Fibroblast of mammary gland (primary cell): ENCODE measurements around the gene NT5C1A.

Source experiments
- DNase-seq: peaks from one replicate; pipeline ENCODE4 v3.0.0-alpha.2; 2010; ENCODE audit warnings: low read depth
- H3K4me3 ChIP-seq: 2 replicates; pipeline ENCODE4 v1.5.1; 2011; ENCODE audit warnings: low read depth, mild to moderate bottlenecking, low read length, moderate library complexity; ENCODE audit not compliant: control insufficient read depth
- TF ChIP-seq, protein P1 (sequence below): conservative IDR thresholded peaks from 2 replicates; pipeline ENCODE4 v1.5.1; 2011; ENCODE audit warnings: low read depth, low read length, inconsistent platforms; ENCODE audit not compliant: control insufficient read depth, insufficient read depth

Gene NT5C1A

DNA sequence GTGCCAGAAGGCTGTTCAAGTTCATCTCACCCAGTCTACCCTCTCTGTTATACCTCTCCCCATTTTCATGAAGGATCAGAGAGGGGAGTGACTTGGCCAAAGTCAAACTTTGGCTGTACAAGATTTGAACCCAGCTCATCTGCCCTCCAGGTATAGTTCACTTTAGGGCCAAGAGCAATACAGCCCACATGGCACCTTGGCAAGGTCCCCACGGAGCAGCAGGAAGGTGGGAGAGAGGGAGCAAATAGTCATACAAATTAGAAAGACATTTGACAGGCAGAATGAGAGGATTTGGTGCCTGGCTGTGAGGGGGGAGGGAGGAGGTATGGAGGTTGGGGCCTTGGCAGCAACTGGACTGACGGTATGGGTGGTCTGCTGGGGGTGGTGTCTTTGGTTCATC lies 18.3 kb upstream of the NT5C1A start:
- DNase-seq = no peak
- TF ChIP-seq, protein P1, sequence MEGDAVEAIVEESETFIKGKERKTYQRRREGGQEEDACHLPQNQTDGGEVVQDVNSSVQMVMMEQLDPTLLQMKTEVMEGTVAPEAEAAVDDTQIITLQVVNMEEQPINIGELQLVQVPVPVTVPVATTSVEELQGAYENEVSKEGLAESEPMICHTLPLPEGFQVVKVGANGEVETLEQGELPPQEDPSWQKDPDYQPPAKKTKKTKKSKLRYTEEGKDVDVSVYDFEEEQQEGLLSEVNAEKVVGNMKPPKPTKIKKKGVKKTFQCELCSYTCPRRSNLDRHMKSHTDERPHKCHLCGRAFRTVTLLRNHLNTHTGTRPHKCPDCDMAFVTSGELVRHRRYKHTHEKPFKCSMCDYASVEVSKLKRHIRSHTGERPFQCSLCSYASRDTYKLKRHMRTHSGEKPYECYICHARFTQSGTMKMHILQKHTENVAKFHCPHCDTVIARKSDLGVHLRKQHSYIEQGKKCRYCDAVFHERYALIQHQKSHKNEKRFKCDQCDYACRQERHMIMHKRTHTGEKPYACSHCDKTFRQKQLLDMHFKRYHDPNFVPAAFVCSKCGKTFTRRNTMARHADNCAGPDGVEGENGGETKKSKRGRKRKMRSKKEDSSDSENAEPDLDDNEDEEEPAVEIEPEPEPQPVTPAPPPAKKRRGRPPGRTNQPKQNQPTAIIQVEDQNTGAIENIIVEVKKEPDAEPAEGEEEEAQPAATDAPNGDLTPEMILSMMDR = no peak
- H3K4me3 ChIP-seq = no peak overlapping the region

DNA sequence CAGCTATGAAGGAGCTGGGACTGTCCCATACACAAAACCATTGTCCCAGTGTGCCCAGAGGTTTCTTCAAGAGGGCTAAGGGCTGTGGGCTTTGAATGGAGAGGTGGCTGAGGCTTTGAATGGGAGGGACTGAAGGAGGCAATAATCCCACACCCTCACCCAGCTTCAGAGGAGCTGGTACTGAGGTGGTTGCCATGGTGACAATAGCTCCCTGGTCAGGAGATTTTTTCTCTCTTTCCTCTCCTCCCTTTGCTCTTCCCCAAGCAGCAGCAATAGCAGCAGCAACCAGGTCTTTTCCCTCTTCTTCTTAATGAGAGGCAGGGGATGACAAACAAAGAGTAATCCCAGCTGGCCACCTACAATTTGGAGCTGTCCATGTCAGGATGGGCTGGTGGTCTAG lies 17.7 kb upstream of the NT5C1A start:
- TF ChIP-seq, protein P1 = no peak
- DNase-seq = no peak
- H3K4me3 ChIP-seq = no peak overlapping the region

DNA sequence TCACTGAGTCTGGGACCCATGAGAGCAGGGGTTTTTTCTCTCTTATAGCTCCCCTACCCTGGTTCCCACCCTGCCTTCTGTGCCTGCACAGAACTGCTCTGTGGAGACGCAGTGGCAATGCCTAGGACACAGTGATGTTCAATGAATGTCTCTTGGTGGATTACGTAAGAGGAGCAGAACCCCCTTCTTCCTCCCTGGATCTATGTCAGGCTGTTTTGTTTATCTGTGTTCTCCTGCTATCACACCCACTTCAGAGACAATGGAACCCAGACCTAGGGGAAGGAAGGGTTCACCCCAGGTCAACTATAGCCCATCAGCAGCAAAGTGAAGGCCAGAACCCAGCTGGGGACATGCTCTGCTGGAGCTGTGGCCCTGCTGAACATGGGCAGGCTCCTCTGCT lies 17.3 kb upstream of the NT5C1A start:
- no peak overlapping the region for H3K4me3 ChIP-seq
- DNase-seq = no peak
- TF ChIP-seq, protein P1 = no peak

DNA sequence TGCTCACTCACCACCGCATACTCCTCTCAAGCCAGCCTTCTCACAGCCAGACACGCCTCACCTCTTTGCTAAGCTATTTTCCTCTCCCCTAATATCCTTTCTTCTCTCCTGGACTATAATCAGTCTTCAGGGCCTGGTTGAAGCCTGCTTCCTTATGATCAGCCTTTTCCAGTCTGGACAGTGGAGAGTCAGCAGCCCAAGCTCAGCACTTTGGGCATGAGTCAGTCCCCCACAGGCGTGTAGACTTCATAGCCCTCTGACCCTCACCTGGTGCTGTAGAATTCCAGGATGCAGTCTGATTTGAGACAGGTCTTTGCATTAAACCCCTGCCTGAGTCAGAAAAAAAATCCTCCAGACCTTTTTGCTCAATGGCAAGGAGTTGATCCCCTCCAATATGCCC lies 16.8 kb upstream of the NT5C1A start:
- no peak overlapping the region for H3K4me3 ChIP-seq
- TF ChIP-seq, protein P1 = no peak
- no peak for DNase-seq

DNA sequence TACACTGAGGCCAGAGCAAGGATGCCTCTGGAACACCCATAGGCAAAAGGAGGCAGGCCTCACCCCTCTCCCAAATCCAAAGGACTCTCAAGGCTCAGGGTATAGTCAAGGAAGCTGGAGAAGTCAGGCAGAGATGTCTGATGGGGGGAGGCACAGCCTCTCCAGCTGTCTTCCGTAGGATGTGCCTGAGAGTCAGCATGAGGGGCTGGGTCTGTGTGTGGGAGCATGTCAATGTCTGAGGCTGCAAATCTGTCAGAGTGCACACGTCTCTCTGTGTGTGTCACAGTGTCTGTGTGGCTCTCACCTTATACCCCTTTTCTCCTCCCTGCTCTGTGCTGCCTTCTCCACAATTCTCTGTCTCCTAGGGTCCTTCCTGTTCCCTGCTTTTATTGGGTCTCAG lies 15.3 kb upstream of the NT5C1A start:
- TF ChIP-seq, protein P1 = no peak
- no peak overlapping the region for H3K4me3 ChIP-seq
- DNase-seq = no peak

- no peak for DNase-seq
- TF ChIP-seq, protein P1 = no peak
- H3K4me3 ChIP-seq = no peak overlapping the region
Measured at GRCh38 chr1:39685071-39685470, 13.2 kb upstream of the NT5C1A start.

DNA sequence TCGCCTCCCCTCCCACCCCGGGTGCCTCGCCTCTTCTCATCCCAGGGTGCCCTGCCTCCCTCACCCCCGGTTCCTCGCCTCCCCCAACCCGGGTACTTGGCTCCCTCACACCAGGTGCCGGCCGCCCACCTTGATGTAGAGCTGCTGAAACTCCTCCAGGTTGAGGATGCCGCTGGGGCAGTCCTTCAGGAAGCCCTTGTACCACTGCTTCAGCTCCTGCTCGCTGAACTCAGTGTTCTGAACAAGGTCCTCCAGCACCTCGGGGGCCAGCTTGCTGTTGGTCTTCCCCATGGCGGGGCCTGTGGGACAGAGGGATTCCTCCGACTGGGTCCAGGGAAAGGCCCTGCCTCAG lies 12.4 kb upstream of the NT5C1A start:
- H3K4me3 ChIP-seq = no peak overlapping the region
- TF ChIP-seq, protein P1 = no peak
- DNase-seq = no peak
